Erythroblast (primary cell): ENCODE results near the gene SMARCC2.

ENCODE experiments used
- GATA1 ChIP-seq: IDR thresholded peaks from 2 replicates; pipeline ENCODE4 v1.6.1; 2011; ENCODE audit warnings: low read depth, mild to moderate bottlenecking, control low read depth, low read length, moderate library complexity
- POLR2A ChIP-seq: IDR thresholded peaks from 2 replicates; pipeline ENCODE4 v1.6.1; 2011; ENCODE audit warnings: mild to moderate bottlenecking, low read length

GRCh38 chr12:56190695-56191155, 1.4 kb upstream of the SMARCC2 start:
- no peak for TF ChIP-seq POLR2A
- TF ChIP-seq GATA1 = no peak
